PC-9 (cell line): ENCODE measurements around the gene ESR1. TPM values are rescaled to one million over a fixed set of nuclear protein-coding genes. Genes with fewer than 3 reads are reported as not detected.

Experiments
- BruUV-seq: library from RNA; stranded (reverse); fragments of 400-500 nt; replicated peaks from 2 replicates; lab custom pipeline; 2021; lab: Mats Ljungman, UMichigan
- CTCF ChIA-PET: fragments of 300-600 bp; sonication (Branson Sonifier 250); formaldehyde crosslinking; loops from one replicate; lab custom pipeline; 2022; ENCODE audit warnings: antibody characterized with exemption; lab: Charles Lee
- POLR2A ChIA-PET: fragments of 300-600 bp; sonication (Branson Sonifier 250); formaldehyde crosslinking; loops from one replicate; lab custom pipeline; 2022; ENCODE audit warnings: antibody characterized with exemption; ENCODE audit not compliant: unreplicated experiment; lab: Charles Lee
- DNase-seq, 2 experiments: peaks; one replicate each; pipeline versions ENCODE4 v3.0.0 to v3.0.0-alpha.2; 2015 to 2022; ENCODE audit warnings: mixed read lengths in 1 of 2
- H2AFZ ChIP-seq: fragments of 200-600 bp; sonication (generic); 2 replicates; pipeline ENCODE4 v1.8.1; 2017; ENCODE audit warnings: antibody characterized with exemption
- H3F3A ChIP-seq: fragments of 200-600 bp; sonication (generic); 2 replicates; pipeline ENCODE4 v1.8.1; 2017; ENCODE audit warnings: antibody characterized with exemption, mild to moderate bottlenecking, low read depth; ENCODE audit not compliant: insufficient read depth
- H3K27ac ChIP-seq: fragments of 200-600 bp; sonication (generic); 2 replicates; pipeline ENCODE4 v1.6.1; 2016; ENCODE audit warnings: mixed run types
- H3K27me3 ChIP-seq: fragments of 200-600 bp; sonication (generic); 2 replicates; pipeline ENCODE4 v1.6.1; 2016; ENCODE audit warnings: low read depth, mixed run types; ENCODE audit not compliant: insufficient read depth
- H3K36me3 ChIP-seq: fragments of 200-600 bp; sonication (generic); 2 replicates; pipeline ENCODE4 v1.6.1; 2016; ENCODE audit warnings: low read depth, mixed run types
- H3K4me1 ChIP-seq: fragments of 200-600 bp; sonication (generic); replicated peaks from 2 replicates; pipeline ENCODE4 v1.6.1; 2016; ENCODE audit warnings: mixed run types; ENCODE audit not compliant: insufficient read depth
- H3K4me2 ChIP-seq: fragments of 200-600 bp; sonication (generic); 2 replicates; pipeline ENCODE4 v1.6.1; 2017; ENCODE audit warnings: mixed run types
- H3K4me3 ChIP-seq: fragments of 200-600 bp; sonication (generic); 2 replicates; pipeline ENCODE4 v1.6.1; 2016; ENCODE audit warnings: mixed run types
- H3K79me2 ChIP-seq: fragments of 200-600 bp; sonication (generic); 2 replicates; pipeline ENCODE4 v1.6.1; 2017; ENCODE audit warnings: low read depth, mixed run types
- H3K9me2 ChIP-seq: fragments of 200-600 bp; sonication (generic); 2 replicates; pipeline ENCODE4 v1.8.1; 2017; ENCODE audit warnings: mild to moderate bottlenecking; ENCODE audit not compliant: insufficient read depth
- H3K9me3 ChIP-seq: fragments of 200-600 bp; sonication (generic); 2 replicates; pipeline ENCODE4 v1.8.1; 2016; ENCODE audit warnings: low read depth; ENCODE audit not compliant: insufficient read depth
- H4K20me1 ChIP-seq: fragments of 200-600 bp; sonication (generic); 2 replicates; pipeline ENCODE4 v1.8.1; 2017; ENCODE audit not compliant: insufficient read depth
- EZH2 ChIP-seq: fragments of 200-600 bp; sonication (generic); IDR thresholded peaks from 2 replicates; pipeline ENCODE4 v1.8.0; 2017; ENCODE audit warnings: antibody characterized with exemption, low read depth
- intact Hi-C: fragments of 100-400 bp; cut with micrococcal nuclease; formaldehyde crosslinking; loops from one replicate; pipeline ENCODE4 v1.10.0; 2022; ENCODE audit not compliant: unreplicated experiment
- total RNA-seq: library from RNA; stranded (reverse); gene quantifications from 2 replicates; pipeline ENCODE4 v1.2.3, GENCODE V29; 2021
- TF ChIP-seq, protein P1 (sequence below): fragments of 200-600 bp; sonication (generic); conservative IDR thresholded peaks from 2 replicates; pipeline ENCODE4 v1.6.1; 2017; ENCODE audit warnings: mixed run types, antibody characterized with exemption, mild to moderate bottlenecking, moderate library complexity

The ESR1 gene
- total RNA-seq, 1 experiment from 2014 or later, result 1.5 TPM

DNA sequence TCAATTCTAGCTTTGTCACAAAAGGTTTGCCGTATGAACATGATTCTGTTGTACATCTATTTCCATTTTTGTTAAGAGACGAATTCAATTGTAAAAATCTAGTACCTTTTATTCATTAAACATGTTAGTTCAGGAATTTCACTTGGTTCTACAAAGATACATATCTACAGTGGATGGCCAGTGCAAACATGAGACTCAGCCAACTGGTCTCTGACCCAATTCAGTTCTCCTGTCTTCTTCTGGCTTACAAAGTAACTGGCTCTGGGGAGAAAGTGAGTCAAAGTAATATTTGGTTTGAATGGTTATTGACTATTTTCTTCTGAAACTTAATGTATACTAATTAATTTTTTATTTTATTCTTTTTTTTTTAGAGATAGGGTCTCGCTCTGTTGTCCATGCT, 70.0 kb downstream of the ESR1 start:
- ChIA-PET POLR2A (no interaction called here), CTCF (no interaction called here)
- no peaks in the 10 kb centered on the region for H3K4me1 ChIP-seq
- no peaks in the 10 kb centered on the region for H3K79me2 ChIP-seq
- no TSS peak for BruUV-seq
- no peaks in the 10 kb centered on the region for H4K20me1 ChIP-seq
- intact Hi-C loops, result no loop called here
- TF ChIP-seq EZH2, result no peak
- TF ChIP-seq, protein P1, sequence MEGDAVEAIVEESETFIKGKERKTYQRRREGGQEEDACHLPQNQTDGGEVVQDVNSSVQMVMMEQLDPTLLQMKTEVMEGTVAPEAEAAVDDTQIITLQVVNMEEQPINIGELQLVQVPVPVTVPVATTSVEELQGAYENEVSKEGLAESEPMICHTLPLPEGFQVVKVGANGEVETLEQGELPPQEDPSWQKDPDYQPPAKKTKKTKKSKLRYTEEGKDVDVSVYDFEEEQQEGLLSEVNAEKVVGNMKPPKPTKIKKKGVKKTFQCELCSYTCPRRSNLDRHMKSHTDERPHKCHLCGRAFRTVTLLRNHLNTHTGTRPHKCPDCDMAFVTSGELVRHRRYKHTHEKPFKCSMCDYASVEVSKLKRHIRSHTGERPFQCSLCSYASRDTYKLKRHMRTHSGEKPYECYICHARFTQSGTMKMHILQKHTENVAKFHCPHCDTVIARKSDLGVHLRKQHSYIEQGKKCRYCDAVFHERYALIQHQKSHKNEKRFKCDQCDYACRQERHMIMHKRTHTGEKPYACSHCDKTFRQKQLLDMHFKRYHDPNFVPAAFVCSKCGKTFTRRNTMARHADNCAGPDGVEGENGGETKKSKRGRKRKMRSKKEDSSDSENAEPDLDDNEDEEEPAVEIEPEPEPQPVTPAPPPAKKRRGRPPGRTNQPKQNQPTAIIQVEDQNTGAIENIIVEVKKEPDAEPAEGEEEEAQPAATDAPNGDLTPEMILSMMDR, result no peak
- no peak overlapping the region for H3K4me2 ChIP-seq
- no peaks in the 10 kb centered on the region for H3K27me3 ChIP-seq
- no peaks in the 10 kb centered on the region for H3F3A ChIP-seq
- H3K9me2 ChIP-seq, result 0 out of 2 replicates have a peak, but pooled peaks cover 5% of the 10 kb centered on the region
- no peak overlapping the region for H3K4me3 ChIP-seq
- H3K36me3 ChIP-seq, result no peaks in the 10 kb centered on the region
- H3K9me3 ChIP-seq, result no peaks in the 10 kb centered on the region
- no peak overlapping the region for H2AFZ ChIP-seq
- H3K27ac ChIP-seq, result no peak overlapping the region
- no peak for DNase-seq

DNA sequence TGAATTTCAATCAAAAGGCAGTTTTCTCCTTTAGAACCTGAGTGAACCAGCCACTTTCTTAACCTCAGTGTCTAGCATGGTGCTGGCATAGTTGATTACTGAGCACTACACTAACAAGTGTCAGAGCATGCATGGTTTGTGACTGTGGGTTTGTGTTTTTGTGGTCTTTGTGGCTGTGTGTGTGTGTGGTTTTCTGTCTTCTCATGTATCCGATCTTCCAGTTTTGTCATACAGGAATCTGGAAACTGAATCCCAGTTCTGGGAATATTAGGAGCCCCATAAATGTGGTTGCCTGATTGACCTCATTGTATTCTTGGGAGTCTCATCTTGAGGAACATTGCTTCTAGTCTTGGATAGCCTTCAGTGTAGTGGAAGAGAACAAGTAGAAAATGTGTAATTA, 73.7 kb downstream of the ESR1 start:
- ChIA-PET POLR2A (no interaction called here), CTCF (no interaction called here)
- Histone ChIP-seq H3K79me2 (no peaks in the 10 kb centered on the region), H3K27me3 (no peaks in the 10 kb centered on the region), H3K9me3 (no peaks in the 10 kb centered on the region), H3K4me3 (no peak overlapping the region), H3K27ac (no peak overlapping the region), H3K4me2 (no peak overlapping the region), H3K9me2 (no peaks in the 10 kb centered on the region), H2AFZ (no peak overlapping the region), H3K4me1 (no peaks in the 10 kb centered on the region), H3F3A (0 out of 2 replicates have a peak, but pooled peaks cover 4% of the 10 kb centered on the region), H3K36me3 (no peaks in the 10 kb centered on the region), H4K20me1 (no peaks in the 10 kb centered on the region)
- TF ChIP-seq, protein P1, result no peak
- no peak for TF ChIP-seq EZH2
- no peak for DNase-seq
- BruUV-seq, result no TSS peak
- intact Hi-C loops, result no loop called here

DNA sequence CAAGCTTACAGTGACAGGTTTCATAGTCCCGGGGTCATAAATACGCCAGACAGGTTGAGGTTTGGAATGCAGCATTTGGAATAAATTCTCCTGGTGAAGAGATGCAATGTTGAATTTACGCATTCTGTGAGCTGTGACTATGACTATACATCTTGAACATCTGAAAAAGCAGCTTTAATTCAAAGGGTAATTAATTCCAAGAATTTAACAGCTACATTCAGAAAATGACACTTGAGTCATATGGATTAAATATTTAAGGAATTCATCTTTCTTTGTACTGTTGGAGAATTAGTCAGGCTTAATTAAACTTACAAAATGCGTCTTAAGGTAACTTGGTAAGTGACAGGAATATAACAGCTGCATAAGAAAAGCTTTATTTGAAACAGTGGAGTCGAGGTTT, 74.7 kb downstream of the ESR1 start:
- no peaks in the 10 kb centered on the region for H3K4me1 ChIP-seq
- no peak overlapping the region for H3K27ac ChIP-seq
- H3K9me3 ChIP-seq, result no peaks in the 10 kb centered on the region
- no peaks in the 10 kb centered on the region for H4K20me1 ChIP-seq
- no TSS peak for BruUV-seq
- H3K79me2 ChIP-seq, result no peaks in the 10 kb centered on the region
- ChIA-PET CTCF (no interaction called here), POLR2A (no interaction called here)
- H3K4me2 ChIP-seq, result no peak overlapping the region
- H3F3A ChIP-seq, result 0 out of 2 replicates have a peak, but pooled peaks cover 4% of the 10 kb centered on the region
- no peak overlapping the region for H2AFZ ChIP-seq
- no peak overlapping the region for H3K4me3 ChIP-seq
- no peaks in the 10 kb centered on the region for H3K36me3 ChIP-seq
- TF ChIP-seq EZH2, result no peak
- TF ChIP-seq, protein P1, result no peak
- no peaks in the 10 kb centered on the region for H3K27me3 ChIP-seq
- intact Hi-C loops, result no loop called here
- DNase-seq, result no peak
- no peaks in the 10 kb centered on the region for H3K9me2 ChIP-seq
